Activated T-cell treated with anti-CD3 and anti-CD28 coated beads, Interleukin-2, amount 50 U/mL, for 24 hours (primary cell): ENCODE results near the gene ATP6V1G1.
A peak's percentile ranks its signal among the peaks of the same experiment; 100 is the strongest.
"Not testable (repeated sequence)": the region's sequence is repeated elsewhere in the genome, so short reads cannot be mapped to it uniquely, and the experiment has no call there.

Experiments
- DNase-seq: peaks from one replicate; pipeline ENCODE4 v3.0.0-alpha.2; 2020
- H3K27ac Mint-ChIP-seq: 2 replicates; pipeline ENCODE4 v1.8.0; 2020; ENCODE audit warnings: mild to moderate bottlenecking, mixed read lengths
- H3K27me3 Mint-ChIP-seq: 2 replicates; pipeline ENCODE4 v1.8.0; 2020; ENCODE audit warnings: mixed read lengths
- H3K36me3 Mint-ChIP-seq: 2 replicates; pipeline ENCODE4 v1.8.0; 2020; ENCODE audit warnings: low read depth, mixed read lengths
- H3K4me1 Mint-ChIP-seq: 2 replicates; pipeline ENCODE4 v1.8.0; 2020; ENCODE audit warnings: low read depth, mixed read lengths
- H3K4me3 Mint-ChIP-seq: 2 replicates; pipeline ENCODE4 v1.8.0; 2020; ENCODE audit warnings: mild to moderate bottlenecking, moderate library complexity, mixed read lengths
- H3K9me3 Mint-ChIP-seq: 2 replicates; pipeline ENCODE4 v1.8.0; 2020; ENCODE audit warnings: mixed read lengths

Gene ATP6V1G1

DNA sequence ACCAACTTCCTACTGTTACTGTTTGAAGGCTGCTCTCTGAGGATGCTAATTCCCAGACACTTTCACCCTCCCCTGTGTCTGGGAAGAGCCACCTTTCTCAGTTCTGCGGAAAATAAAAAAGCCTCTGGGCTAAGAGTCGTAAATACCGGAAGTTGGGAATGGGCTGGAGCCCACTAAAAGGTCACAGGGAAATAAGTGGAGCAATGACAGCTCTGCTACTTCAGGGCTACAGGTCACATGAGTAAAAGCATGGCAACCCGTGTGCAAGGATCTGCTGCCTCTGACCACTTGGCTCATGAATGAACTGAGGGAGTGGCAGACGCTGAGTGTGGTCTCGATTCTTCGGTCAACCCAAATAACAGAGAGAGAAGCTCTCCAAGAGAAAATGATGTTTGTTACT is 25.8 kb upstream of the ATP6V1G1 start:
- DNase-seq = no peak
- no peaks in the 10 kb centered on the region for H3K36me3 Mint-ChIP-seq
- H3K27me3 Mint-ChIP-seq = peaks cover 6% of the 10 kb centered on the region
- H3K4me1 Mint-ChIP-seq = peaks cover 1% of the 10 kb centered on the region
- no peak overlapping the region for H3K4me3 Mint-ChIP-seq
- no peaks in the 10 kb centered on the region for H3K9me3 Mint-ChIP-seq
- no peak overlapping the region for H3K27ac Mint-ChIP-seq

DNA sequence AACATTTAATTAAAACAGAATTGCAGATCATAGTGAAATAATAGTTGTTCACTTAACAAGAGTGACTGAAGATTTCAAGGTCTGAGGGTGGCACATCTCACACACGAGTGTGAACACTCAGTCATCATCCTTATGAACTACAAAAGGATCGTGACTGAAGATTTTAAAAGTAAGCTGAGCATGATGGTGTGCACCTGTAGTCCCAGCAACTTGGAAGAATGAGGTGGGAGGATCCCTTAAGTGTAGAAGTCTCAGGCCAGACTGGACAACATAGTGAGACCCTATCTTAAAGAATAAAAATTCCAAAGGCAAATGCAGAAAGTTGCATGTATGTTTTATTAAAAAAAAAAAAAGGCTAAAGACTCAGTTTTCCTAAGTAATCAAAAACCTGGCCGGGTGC is 22.4 kb upstream of the ATP6V1G1 start:
- DNase-seq = no peak

DNA sequence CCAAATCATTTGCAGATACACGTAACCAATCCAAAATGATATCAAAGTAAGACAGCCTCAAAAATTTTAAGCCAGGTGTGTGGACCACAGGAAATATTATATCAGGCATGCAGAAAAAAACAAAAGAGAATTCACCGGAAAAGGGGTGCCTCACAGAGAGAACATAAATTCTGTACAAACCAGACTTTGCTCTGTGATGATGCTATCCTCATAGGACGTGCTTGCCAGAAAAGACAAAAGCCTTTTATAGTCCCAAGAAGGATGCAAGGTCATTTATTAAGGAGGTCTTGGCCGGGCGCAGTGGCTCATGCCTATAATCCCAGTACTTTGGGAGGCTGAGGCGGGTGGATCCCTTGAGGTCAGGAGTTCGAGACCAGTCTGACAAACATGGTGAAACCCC is 16.8 kb upstream of the ATP6V1G1 start:
- Mint-ChIP-seq H3K4me3 (no peak overlapping the region), H3K27me3 (no peaks in the 10 kb centered on the region), H3K27ac (no peak overlapping the region), H3K9me3 (no peaks in the 10 kb centered on the region), H3K36me3 (no peaks in the 10 kb centered on the region), H3K4me1 (peaks cover 1% of the 10 kb centered on the region)
- no peak for DNase-seq

More for the DNA sequence above, 22.4 kb upstream of the ATP6V1G1 start:
- peaks cover 1% of the 10 kb centered on the region for H3K4me1 Mint-ChIP-seq
- H3K9me3 Mint-ChIP-seq = no peaks in the 10 kb centered on the region
- no peak overlapping the region for H3K4me3 Mint-ChIP-seq
- peaks cover 6% of the 10 kb centered on the region for H3K27me3 Mint-ChIP-seq
- no peaks in the 10 kb centered on the region for H3K36me3 Mint-ChIP-seq
- H3K27ac Mint-ChIP-seq = no peak overlapping the region

DNA sequence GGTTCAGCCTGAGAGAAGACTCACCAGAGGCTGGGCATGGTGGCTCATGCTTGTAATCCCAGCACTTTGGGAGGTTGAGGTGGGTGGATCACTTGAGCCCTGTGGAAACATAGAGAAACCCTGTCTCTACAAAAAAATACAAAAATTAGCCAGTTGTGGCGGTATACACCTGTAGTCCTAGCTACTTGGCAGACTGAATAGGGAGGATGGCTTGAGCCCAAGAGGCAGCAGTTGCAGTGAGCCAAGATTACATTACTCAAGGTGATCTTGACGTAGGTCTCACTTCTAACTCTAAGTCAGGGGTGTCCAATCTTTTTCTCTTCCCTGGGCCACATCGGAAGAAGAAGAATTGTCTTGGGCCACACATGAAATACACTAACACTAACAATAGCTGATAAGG is 16.2 kb upstream of the ATP6V1G1 start:
- Mint-ChIP-seq H3K4me1 (no peaks in the 10 kb centered on the region), H3K9me3 (no peaks in the 10 kb centered on the region)

DNA sequence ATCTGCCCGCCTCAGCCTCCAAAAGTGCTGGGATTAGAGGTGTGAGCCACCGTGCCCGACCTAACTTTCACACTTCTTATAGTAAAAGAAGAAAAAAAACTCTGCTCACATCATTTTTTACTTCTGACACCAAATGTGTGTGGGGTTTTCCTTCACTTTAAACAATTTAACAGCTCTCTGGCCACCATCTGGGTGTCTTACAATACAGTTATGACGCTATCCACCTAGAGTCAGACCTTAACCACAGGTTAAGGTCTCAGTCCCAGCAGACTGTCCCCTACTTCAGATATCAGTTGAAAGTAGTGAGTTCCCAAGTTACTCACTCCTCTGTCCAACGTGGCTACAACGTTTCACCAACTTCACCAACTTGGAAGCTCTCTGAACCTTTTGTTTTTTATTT is 15.4 kb upstream of the ATP6V1G1 start:
- Mint-ChIP-seq H3K4me3 (no peak overlapping the region), H3K27me3 (no peaks in the 10 kb centered on the region), H3K9me3 (no peaks in the 10 kb centered on the region), H3K36me3 (no peaks in the 10 kb centered on the region), H3K27ac (no peak overlapping the region), H3K4me1 (no peaks in the 10 kb centered on the region)
- DNase-seq = no peak

More for the DNA sequence above, 16.2 kb upstream of the ATP6V1G1 start:
- Mint-ChIP-seq H3K4me3 (no peak overlapping the region), H3K36me3 (no peaks in the 10 kb centered on the region), H3K27ac (no peak overlapping the region), H3K27me3 (no peaks in the 10 kb centered on the region)
- DNase-seq = no peak

DNA sequence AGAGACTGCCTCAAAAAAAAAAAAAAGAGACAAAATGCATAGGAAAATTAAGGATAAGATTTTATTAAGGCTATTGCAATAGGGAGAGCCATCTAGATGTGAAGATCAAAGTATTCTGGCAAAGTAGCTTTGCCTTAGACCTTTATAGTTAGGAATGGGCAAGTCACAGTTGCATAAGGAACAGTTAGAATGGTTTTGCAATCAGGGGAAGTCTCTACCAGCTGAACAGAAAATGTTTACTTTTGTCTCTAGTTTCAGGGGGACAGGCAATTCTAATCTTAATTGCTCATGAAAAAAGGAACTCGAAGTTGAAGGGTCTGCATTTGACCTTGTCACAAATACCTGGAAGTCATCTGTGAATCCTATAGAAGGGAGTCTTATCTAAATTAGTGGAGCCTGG is 13.1 kb upstream of the ATP6V1G1 start:
- Mint-ChIP-seq H3K4me3 (no peak overlapping the region), H3K9me3 (no peaks in the 10 kb centered on the region), H3K27me3 (no peaks in the 10 kb centered on the region), H3K27ac (no peak overlapping the region), H3K36me3 (no peaks in the 10 kb centered on the region), H3K4me1 (no peaks in the 10 kb centered on the region)
- no peak for DNase-seq

DNA sequence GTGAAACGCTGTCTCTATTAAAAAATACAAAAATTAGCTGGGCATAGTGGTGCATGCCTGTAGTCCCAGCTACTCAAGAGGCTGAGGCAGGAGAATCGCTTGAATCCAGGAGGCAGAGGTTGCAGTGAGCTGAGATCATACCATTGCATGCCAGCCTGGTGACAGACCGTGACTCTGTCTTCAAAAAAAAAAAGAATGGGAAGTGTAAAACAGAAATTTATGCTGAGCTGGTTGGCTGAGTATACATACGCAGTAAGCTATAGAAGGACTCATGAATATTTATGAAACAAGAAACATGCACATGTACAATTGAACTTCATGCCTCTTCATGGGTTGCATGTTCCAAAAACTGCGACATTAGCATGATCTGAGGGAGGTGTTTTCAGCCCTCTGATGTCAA is 10.8 kb upstream of the ATP6V1G1 start:
- not testable (repeated sequence) for H3K27ac Mint-ChIP-seq, H3K36me3 Mint-ChIP-seq, H3K4me3 Mint-ChIP-seq, H3K9me3 Mint-ChIP-seq, H3K4me1 Mint-ChIP-seq, H3K27me3 Mint-ChIP-seq, DNase-seq

DNA sequence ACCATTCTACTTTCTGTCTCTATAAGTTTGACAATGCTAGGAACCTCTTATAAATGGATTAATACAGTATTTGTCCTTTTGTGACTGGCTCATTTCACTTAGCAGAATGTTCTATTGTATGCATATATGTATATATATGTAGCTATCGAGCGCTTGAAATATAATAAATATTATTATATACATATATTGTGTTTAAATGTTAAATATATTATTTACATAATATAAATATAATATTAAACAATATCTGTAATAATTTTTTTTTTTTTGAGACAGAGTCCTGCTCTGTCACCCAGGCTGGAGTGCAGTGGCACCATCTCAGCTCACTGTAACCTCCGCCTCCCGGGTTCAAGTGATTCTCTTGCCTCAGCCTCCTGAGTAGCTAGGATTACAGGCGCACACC is 9.4 kb upstream of the ATP6V1G1 start:
- H3K36me3 Mint-ChIP-seq, H3K4me3 Mint-ChIP-seq, H3K4me1 Mint-ChIP-seq, H3K27me3 Mint-ChIP-seq, H3K27ac Mint-ChIP-seq, H3K9me3 Mint-ChIP-seq, DNase-seq: not testable (repeated sequence)

DNA sequence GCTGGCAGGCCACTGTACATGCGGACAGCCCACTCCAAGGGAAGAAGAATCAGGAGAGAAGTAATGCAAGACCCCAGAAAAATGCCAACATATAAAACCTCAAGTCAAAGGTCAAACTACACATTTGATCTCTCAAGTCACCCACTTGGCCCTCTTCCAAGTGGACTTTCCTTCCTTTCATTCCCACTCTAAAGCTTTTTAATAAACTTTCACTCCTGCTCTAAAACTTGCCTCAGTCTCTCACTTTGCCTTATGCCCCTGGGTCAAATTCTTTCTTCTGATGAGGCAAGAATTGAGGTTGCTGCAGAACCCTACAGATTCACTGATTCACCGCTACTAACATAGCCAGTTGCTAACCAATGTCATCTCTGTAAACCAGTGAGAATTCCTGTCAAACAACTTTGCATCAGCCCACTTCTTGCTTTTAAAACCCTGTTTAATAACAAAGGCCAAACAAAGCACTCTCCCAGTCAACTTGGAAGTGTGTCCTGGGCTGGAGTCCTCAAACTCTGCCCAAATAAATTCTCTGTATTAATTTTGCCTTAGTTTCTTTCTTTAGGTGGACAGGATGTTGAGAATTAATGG is 6.9 kb upstream of the ATP6V1G1 start:
- Mint-ChIP-seq H3K27me3 (no peaks in the 10 kb centered on the region), H3K9me3 (no peaks in the 10 kb centered on the region), H3K4me1 (no peaks in the 10 kb centered on the region), H3K27ac (no peak overlapping the region), H3K4me3 (no peak overlapping the region), H3K36me3 (no peaks in the 10 kb centered on the region)
- DNase-seq = no peak

DNA sequence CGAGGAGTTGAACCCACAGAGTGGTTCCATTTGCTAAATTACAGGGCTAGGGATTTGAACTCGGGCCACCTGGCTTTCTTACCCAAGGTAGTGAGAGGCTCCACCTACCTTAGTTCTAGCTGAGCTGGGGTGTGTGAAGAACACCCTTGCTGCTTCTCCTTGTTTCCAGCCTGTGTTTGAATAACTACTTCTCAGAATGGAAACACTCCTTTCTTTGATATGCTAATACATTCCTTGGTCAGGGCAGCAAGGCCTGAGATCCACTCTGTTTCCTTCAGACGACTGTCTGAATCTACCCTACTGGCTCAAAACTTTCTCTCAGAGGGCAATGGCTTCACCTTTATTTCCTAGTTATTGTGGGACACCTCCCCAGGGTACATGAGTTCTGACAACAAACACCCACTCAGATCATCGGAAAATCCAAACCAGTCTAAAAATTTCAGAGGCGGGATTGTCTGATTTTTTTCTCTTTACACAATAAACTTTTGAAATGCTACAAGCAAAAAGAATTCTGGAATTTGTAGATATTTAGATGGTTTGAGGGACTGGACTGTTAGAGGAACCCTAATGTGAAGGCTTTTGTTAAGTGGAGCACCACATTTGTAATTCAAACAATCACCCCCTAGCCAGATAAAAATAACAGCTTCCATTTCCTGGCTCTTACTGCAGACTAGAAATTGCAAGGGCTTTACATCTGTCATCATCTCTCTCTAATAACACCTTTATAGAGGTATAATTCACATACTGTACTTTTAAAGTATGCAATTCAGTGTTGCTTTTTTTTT is 4.0 kb upstream of the ATP6V1G1 start:
- Mint-ChIP-seq H3K4me3 (no peak overlapping the region), H3K9me3 (no peaks in the 10 kb centered on the region), H3K27me3 (no peaks in the 10 kb centered on the region), H3K4me1 (peaks cover 9% of the 10 kb centered on the region), H3K36me3 (peaks cover 10% of the 10 kb centered on the region), H3K27ac (no peak overlapping the region)
- DNase-seq = no peak

DNA sequence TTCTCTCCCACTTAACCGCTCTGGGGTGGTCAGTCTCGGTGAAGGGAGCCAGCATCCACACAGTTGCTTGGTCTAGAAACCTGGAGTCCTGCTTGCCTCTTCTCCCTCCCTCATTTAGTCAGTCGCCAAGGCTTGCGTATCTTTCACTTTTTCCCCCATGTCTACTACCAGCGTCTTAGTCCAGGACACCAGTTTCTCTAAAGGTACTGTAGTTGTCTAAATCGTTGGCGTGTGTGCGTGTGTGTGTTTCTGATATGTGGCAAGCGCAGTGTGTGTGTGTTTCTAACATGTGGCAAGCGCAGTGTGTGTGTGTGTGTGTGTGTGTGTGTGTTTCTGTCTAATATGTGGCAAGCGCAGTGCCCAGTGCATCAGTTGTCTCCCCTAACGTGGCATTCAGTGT is 641 bp downstream of the ATP6V1G1 start:
- no peak for DNase-seq
- Mint-ChIP-seq H3K36me3 (peaks cover 44% of the 10 kb centered on the region), H3K27me3 (no peaks in the 10 kb centered on the region)

DNA sequence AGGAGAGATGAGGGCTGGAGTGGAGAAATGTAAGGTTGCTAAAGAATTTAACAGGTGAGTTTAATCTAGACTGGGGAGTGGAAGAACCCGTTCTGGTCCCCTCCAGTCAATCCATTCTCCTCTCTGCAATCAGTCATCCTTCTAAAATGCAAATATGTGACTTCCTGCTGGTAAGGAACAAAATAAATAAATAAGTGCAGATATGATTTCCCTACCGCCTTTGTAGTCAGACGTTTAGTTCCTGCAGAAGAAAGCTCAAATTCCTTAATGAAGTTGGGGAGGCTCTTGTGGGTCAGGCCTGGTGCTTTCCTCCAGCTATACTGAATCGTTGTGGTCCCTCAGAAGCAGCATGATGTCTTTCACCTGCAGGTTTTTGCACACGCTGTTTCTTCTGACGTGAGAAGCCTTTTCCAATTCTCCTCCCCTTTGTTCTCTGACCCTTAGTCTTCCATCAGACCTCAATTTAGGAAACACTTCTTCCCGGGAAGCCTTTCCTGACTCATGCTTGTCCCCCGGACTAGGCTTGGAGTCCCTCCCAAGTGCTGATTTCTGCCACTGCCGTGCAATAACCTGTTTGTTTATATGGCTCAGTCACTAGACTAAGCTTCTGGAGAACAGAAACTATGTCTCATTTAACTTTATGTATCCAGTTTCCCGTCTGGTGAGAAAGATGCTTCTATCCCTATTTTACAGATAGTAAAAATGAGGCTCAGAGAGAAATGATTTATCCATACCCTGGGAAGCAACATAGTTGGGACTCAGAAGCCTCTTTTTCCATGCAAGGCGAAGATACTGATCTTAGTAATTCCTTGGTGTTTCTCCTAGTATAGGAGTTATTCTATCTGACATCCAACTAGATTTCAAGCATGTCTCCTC is 1.3 kb downstream of the ATP6V1G1 start:
- Mint-ChIP-seq H3K4me3 (peak overlapping the region; percentile 99), H3K27ac (peak overlapping the region; percentile 99), H3K27me3 (no peaks in the 10 kb centered on the region), H3K36me3 (peaks cover 51% of the 10 kb centered on the region), H3K4me1 (peaks cover 57% of the 10 kb centered on the region), H3K9me3 (no peaks in the 10 kb centered on the region)
- no peak for DNase-seq

More for the DNA sequence above, 641 bp downstream of the ATP6V1G1 start:
- Mint-ChIP-seq H3K4me3 (peak overlapping the region; percentile 99), H3K4me1 (peaks cover 50% of the 10 kb centered on the region), H3K9me3 (no peaks in the 10 kb centered on the region), H3K27ac (peak overlapping the region; percentile 99)

DNA sequence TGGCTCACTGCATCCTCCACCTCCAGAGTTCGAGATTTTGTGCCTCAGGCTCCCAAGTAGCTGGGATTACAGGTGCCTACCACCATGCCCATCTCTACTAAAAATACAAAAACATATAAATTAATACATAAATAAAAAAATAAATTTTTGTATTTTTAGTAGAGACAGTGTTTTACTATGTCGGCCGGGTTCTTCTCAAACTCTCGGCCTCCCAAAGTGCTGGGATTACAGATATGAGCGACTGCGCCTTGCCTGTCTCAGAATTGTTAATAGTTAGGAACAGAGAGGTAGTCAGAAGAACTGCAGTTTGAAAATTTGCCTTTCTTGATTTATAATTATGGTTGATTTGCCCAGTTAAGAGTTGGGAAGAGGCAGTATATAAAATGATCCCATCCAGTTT is 2.8 kb downstream of the ATP6V1G1 start:
- H3K27me3 Mint-ChIP-seq = no peaks in the 10 kb centered on the region
- peak overlapping the region; percentile 60 for H3K4me3 Mint-ChIP-seq
- DNase-seq = no peak
- H3K9me3 Mint-ChIP-seq = no peaks in the 10 kb centered on the region
- H3K27ac Mint-ChIP-seq = peak overlapping the region; percentile 88
- H3K4me1 Mint-ChIP-seq = peaks cover 59% of the 10 kb centered on the region
- peaks cover 65% of the 10 kb centered on the region for H3K36me3 Mint-ChIP-seq

DNA sequence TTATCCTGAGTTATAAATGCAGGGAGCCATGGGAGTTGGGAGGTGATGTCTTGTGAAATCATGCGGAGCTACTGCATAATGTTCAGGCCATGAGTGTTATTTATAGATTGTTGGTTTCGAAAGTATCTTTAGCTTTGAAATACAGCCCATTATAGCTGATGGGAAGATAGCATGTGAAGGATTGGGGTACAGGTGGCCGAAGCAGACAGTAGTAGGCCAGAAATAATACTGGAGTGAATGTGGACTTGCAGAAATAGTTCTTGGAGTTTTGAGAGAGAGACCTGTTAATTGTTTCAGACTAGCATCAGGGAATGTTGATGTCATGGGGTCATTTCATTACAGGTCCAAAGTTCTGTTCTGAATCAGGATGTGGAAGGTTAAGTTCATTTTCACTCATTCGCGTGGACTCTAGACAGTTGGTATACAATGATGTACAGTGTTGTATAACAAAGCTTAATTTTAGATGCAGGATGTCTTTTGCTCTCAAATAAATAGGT is 3.8 kb downstream of the ATP6V1G1 start:
- peaks cover 75% of the 10 kb centered on the region for H3K36me3 Mint-ChIP-seq
- H3K4me1 Mint-ChIP-seq = peaks cover 65% of the 10 kb centered on the region
- no peak for DNase-seq
- H3K27ac Mint-ChIP-seq = peak overlapping the region; percentile 92
- peak overlapping the region; percentile 70 for H3K4me3 Mint-ChIP-seq
- no peaks in the 10 kb centered on the region for H3K27me3 Mint-ChIP-seq
- H3K9me3 Mint-ChIP-seq = no peaks in the 10 kb centered on the region
